Measurements from ENCODE around the gene RCOR3. TPM values are rescaled to one million over a fixed set of nuclear protein-coding genes. Genes with fewer than 3 reads are reported as not detected.

RCOR3 gene
- total RNA-seq, 6 experiments from 2014 or later: 22.7 to 30.9 (median 24.8) TPM

DNA sequence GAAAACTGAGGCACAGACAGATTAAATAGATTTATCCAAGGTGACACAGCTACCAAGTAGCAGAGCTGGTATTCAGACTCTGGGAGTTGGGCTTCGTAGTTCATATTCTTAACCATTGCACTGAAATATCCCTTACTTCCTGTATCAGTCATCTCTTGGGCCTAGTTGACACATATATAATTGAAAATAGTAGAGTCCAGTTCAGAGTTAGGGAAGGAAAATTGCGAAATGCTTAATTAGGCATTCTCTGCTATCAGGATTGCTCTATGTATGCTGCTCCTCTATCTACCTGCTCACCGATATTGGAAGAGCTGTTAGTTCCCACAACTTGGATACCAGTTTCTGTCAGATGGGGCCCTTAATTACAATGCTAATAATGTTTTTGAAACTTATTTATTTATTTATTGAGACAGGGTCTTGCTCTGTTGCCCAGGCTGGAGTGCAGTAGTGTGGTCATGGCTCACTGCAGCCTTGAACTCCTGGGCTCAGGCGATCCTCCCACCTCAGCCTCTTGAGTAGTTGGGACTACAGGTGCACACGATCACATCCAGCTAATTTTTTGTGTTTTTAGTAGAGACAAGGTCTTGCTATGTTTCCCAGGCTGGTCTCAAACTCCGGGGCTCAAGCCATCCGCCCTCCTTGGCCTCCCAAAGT, 8.2 kb downstream of the RCOR3 start:
- peaks cover 10% of the 10 kb centered on the region for H3K36me3 Mint-ChIP-seq (ENCODE audit: low read depth)
- H3K4me1 Mint-ChIP-seq (ENCODE audit: low read depth): no peaks in the 10 kb centered on the region
- H3K9me3 Mint-ChIP-seq: no peaks in the 10 kb centered on the region
- H3K4me3 Mint-ChIP-seq: no peak overlapping the region
- H3K27ac Mint-ChIP-seq: no peak overlapping the region
- TF ChIP-seq, protein P1, sequence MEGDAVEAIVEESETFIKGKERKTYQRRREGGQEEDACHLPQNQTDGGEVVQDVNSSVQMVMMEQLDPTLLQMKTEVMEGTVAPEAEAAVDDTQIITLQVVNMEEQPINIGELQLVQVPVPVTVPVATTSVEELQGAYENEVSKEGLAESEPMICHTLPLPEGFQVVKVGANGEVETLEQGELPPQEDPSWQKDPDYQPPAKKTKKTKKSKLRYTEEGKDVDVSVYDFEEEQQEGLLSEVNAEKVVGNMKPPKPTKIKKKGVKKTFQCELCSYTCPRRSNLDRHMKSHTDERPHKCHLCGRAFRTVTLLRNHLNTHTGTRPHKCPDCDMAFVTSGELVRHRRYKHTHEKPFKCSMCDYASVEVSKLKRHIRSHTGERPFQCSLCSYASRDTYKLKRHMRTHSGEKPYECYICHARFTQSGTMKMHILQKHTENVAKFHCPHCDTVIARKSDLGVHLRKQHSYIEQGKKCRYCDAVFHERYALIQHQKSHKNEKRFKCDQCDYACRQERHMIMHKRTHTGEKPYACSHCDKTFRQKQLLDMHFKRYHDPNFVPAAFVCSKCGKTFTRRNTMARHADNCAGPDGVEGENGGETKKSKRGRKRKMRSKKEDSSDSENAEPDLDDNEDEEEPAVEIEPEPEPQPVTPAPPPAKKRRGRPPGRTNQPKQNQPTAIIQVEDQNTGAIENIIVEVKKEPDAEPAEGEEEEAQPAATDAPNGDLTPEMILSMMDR (IDR thresholded peaks at IDR 0.05): no peak
- DNase-seq: no peak
- H3K27me3 Mint-ChIP-seq (ENCODE audit: insufficient read depth): no peaks in the 10 kb centered on the region

DNA sequence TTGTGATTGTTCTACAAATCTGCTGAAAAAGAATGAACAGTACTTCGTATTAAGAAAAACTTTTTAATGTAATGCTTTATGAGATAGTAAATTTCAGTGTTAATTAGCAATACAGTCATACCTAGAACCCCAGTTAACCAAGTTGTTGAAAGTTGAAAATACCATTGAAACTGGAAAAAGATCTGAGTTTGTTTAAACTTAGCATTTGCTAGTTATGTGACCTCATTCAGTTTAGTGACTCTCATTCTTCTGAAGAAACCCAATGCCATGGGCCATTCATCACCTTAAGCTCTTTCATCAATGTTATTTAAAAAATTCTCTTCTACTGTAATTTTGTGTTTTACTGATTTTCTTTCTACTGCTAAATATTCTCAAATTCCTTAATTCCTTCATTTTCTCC, 20.2 kb downstream of the RCOR3 start:
- TF ChIP-seq, protein P1 (IDR thresholded peaks at IDR 0.05): no peak
- H3K4me1 Mint-ChIP-seq (ENCODE audit: low read depth): no peaks in the 10 kb centered on the region
- no peaks in the 10 kb centered on the region for H3K36me3 Mint-ChIP-seq (ENCODE audit: low read depth)
- no peaks in the 10 kb centered on the region for H3K9me3 Mint-ChIP-seq
- DNase-seq: no peak
- H3K27me3 Mint-ChIP-seq (ENCODE audit: insufficient read depth): no peaks in the 10 kb centered on the region
- no peak overlapping the region for H3K27ac Mint-ChIP-seq
- no peak overlapping the region for H3K4me3 Mint-ChIP-seq

DNA sequence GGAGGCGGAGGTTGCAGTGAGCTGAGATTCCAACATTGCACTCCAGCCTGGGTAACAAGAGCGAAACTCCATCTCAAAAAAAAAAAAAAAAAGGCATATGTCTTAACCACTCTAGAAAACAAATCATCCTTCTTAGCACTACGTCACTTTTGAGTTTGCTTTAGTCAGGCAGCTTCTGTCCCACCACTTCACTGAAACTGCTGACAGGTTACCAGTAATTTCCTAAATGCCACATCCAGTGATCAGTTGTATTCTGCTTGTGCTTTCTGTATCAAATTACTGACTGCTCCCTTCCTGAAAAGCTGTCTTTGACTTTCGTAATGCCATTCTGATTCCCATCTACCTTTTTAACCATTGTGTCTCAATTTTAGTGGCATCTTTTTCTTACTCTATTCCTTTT, 21.7 kb downstream of the RCOR3 start:
- H3K27ac Mint-ChIP-seq: no peak overlapping the region
- TF ChIP-seq, protein P1 (IDR thresholded peaks at IDR 0.05): no peak
- no peak overlapping the region for H3K4me3 Mint-ChIP-seq
- peaks cover 13% of the 10 kb centered on the region for H3K36me3 Mint-ChIP-seq (ENCODE audit: low read depth)
- no peak for DNase-seq
- no peaks in the 10 kb centered on the region for H3K27me3 Mint-ChIP-seq (ENCODE audit: insufficient read depth)
- H3K4me1 Mint-ChIP-seq (ENCODE audit: low read depth): no peaks in the 10 kb centered on the region; the same call in 1 of the 2 replicates
- no peaks in the 10 kb centered on the region for H3K9me3 Mint-ChIP-seq

DNA sequence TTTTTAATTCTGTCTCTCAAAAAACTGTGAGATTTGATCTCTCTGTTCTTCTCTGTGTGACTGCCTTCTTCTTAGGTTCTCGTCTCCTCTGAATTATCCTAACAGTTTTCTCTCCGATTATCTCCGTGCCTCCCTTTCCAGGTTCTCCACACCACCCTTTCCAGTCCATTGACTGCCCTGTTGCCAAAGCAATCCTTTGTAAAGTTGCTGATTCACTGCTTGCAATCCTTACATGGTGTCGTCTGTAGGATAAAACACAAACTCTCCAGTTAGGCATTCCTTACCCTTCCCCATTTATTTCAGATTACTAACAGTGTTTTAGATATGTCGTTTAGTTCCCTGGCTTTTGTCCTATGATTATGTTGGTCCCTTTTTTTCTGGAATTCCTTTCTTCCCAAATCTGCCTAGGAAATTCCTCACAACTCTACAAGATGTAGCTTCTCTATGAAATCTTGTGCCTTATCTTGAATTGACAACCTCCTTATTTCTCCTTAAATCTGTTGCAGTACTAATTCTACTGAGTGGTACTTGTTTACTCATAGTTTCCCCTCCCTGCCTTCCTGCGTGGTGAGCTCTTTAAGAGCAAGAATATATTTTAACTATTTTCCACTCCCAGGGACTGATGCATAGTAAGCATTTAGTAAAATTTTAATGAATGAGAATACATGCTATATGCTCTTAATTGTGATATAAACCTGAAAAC, 22.3 kb downstream of the RCOR3 start:
- no peak for DNase-seq
- TF ChIP-seq, protein P1 (IDR thresholded peaks at IDR 0.05): no peak
- Mint-ChIP-seq H3K4me3 (no peak overlapping the region), H3K27ac (no peak overlapping the region), H3K4me1 (ENCODE audit: low read depth) (no peaks in the 10 kb centered on the region; the same call in 1 of the 2 replicates), H3K9me3 (no peaks in the 10 kb centered on the region), H3K36me3 (ENCODE audit: low read depth) (peaks cover 15% of the 10 kb centered on the region), H3K27me3 (ENCODE audit: insufficient read depth) (no peaks in the 10 kb centered on the region)

DNA sequence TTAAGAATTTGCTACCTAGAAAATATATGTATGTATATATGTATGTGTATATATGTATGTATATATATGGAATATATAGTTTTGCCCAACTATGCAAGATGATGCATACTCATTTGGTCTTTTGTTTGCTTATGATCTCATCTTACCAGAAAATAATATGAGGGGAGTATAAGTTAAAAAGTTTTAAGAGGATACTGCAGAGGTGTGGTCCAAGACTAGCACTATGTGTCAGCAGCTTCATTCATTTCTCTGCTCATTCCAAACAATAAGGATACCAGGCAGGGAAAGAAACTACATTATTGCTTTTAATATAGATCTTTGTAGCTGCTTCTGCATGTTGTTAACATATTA, 22.8 kb downstream of the RCOR3 start:
- Mint-ChIP-seq H3K4me3 (no peak overlapping the region), H3K36me3 (ENCODE audit: low read depth) (peaks cover 15% of the 10 kb centered on the region)

More for the DNA sequence above, 22.8 kb downstream of the RCOR3 start:
- H3K27me3 Mint-ChIP-seq (ENCODE audit: insufficient read depth): no peaks in the 10 kb centered on the region
- TF ChIP-seq, protein P1 (IDR thresholded peaks at IDR 0.05): no peak
- no peaks in the 10 kb centered on the region; the same call in 1 of the 2 replicates for H3K4me1 Mint-ChIP-seq (ENCODE audit: low read depth)
- no peaks in the 10 kb centered on the region for H3K9me3 Mint-ChIP-seq
- no peak for DNase-seq
- H3K27ac Mint-ChIP-seq: no peak overlapping the region
